NK-92 (cell line): Measurements from ENCODE around the gene KLHDC4.
"Not testable (repeated sequence)": the region's sequence is repeated elsewhere in the genome, so short reads cannot be mapped to it uniquely, and the experiment has no call there.

ENCODE experiments used
- DNase-seq: peaks from one replicate; lab custom pipeline; 2025; ENCODE audit not compliant: unreplicated experiment; lab: John Stamatoyannopoulos, UW

Gene KLHDC4

GRCh38 chr16:87765776-87766484, at the start of gene KLHDC4:
Gene KLHDC4, minus strand, starts transcription at chr16:87765986. Its CDS starts 96 bp downstream, at chr16:87765890.
- peak; percentile 47 for DNase-seq

GRCh38 chr16:87815567-87815966, 49.8 kb upstream of the KLHDC4 start:
- no peak for DNase-seq

GRCh38 chr16:87812200-87812656, 46.4 kb upstream of the KLHDC4 start:
- DNase-seq, result no peak

GRCh38 chr16:87811454-87811853, 45.7 kb upstream of the KLHDC4 start:
- DNase-seq, result not testable (repeated sequence)

GRCh38 chr16:87809150-87809902, 43.5 kb upstream of the KLHDC4 start:
- no peak for DNase-seq

GRCh38 chr16:87808108-87808507, 42.3 kb upstream of the KLHDC4 start:
- no peak for DNase-seq

- no peak for DNase-seq
Observed at GRCh38 chr16:87806641-87807546, 41.1 kb upstream of the KLHDC4 start.

GRCh38 chr16:87806261-87806640, 40.5 kb upstream of the KLHDC4 start:
- no peak for DNase-seq

- no peak for DNase-seq
Observed at GRCh38 chr16:87803385-87803784, 37.6 kb upstream of the KLHDC4 start.

- no peak for DNase-seq
Observed at GRCh38 chr16:87802670-87803069, 36.9 kb upstream of the KLHDC4 start.

GRCh38 chr16:87801679-87802259, 36.0 kb upstream of the KLHDC4 start:
- no peak for DNase-seq

GRCh38 chr16:87800497-87800896, 34.7 kb upstream of the KLHDC4 start:
- DNase-seq, result no peak

GRCh38 chr16:87795336-87795735, 29.6 kb upstream of the KLHDC4 start:
- DNase-seq, result no peak

GRCh38 chr16:87794485-87795078, 28.8 kb upstream of the KLHDC4 start:
- DNase-seq, result no peak

GRCh38 chr16:87792205-87792565, 26.4 kb upstream of the KLHDC4 start:
- DNase-seq, result no peak

- DNase-seq, result no peak
Observed at GRCh38 chr16:87791295-87792204, 25.8 kb upstream of the KLHDC4 start.

GRCh38 chr16:87790292-87791100, 24.7 kb upstream of the KLHDC4 start:
- no peak for DNase-seq

GRCh38 chr16:87789437-87790291, 23.9 kb upstream of the KLHDC4 start:
- no peak for DNase-seq
